IPS-20b (cell line): ENCODE measurements around the gene KLHL29.

Experiments used
- H3K27ac ChIP-seq: one replicate; pipeline ENCODE4 v1.5.1; 2013; ENCODE audit warnings: low read length
- H3K27me3 ChIP-seq: 2 replicates; pipeline ENCODE4 v1.6.1; 2013; ENCODE audit warnings: mild to moderate bottlenecking, low read length, inconsistent platforms; ENCODE audit not compliant: insufficient read depth
- H3K36me3 ChIP-seq: 2 replicates; pipeline ENCODE4 v1.6.1; 2013; ENCODE audit warnings: low read depth, mild to moderate bottlenecking, inconsistent platforms, low read length, moderate library complexity; ENCODE audit not compliant: insufficient read depth
- H3K4me1 ChIP-seq: 2 replicates; pipeline ENCODE4 v1.6.1; 2013; ENCODE audit warnings: mild to moderate bottlenecking, control low read depth, inconsistent platforms, low read length, moderate library complexity; ENCODE audit not compliant: insufficient read depth
- H3K4me3 ChIP-seq: 2 replicates; pipeline ENCODE4 v1.5.1; 2013; ENCODE audit warnings: mild to moderate bottlenecking, low read length, inconsistent platforms
- H3K9ac ChIP-seq: 2 replicates; pipeline ENCODE4 v1.6.1; 2013; ENCODE audit warnings: low read depth, mild to moderate bottlenecking, inconsistent platforms, low read length, moderate library complexity
- H3K9me3 ChIP-seq: 2 replicates; pipeline ENCODE4 v1.6.1; 2013; ENCODE audit warnings: mild to moderate bottlenecking, low read depth, low read length, inconsistent platforms; ENCODE audit not compliant: insufficient read depth

KLHL29 gene

DNA sequence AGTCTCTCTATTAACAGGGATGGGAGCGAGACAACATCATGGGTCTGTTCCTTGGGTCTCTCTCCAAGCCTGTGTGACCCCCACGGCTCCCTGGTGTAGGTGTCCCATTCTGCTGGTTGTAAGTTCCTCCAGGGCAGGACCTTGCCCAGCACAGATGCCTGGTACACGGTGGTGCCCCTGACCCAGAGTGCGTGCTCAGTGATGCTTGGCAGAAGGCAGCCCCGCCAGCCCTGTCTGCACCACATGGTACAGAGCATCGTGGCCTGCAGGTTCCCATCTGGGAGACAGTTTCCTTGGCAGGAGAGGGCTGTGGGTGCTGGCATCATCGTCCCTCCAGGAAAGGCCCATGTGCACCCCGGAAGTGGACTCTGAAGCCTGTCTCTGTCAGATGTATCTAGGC lies 249.0 kb downstream of the KLHL29 start:
- Histone ChIP-seq H3K9me3 (no peaks in the 10 kb centered on the region), H3K4me3 (no peak overlapping the region), H3K27ac (no peak overlapping the region), H3K27me3 (no peaks in the 10 kb centered on the region), H3K9ac (no peak overlapping the region), H3K36me3 (no peaks in the 10 kb centered on the region), H3K4me1 (no peaks in the 10 kb centered on the region)

DNA sequence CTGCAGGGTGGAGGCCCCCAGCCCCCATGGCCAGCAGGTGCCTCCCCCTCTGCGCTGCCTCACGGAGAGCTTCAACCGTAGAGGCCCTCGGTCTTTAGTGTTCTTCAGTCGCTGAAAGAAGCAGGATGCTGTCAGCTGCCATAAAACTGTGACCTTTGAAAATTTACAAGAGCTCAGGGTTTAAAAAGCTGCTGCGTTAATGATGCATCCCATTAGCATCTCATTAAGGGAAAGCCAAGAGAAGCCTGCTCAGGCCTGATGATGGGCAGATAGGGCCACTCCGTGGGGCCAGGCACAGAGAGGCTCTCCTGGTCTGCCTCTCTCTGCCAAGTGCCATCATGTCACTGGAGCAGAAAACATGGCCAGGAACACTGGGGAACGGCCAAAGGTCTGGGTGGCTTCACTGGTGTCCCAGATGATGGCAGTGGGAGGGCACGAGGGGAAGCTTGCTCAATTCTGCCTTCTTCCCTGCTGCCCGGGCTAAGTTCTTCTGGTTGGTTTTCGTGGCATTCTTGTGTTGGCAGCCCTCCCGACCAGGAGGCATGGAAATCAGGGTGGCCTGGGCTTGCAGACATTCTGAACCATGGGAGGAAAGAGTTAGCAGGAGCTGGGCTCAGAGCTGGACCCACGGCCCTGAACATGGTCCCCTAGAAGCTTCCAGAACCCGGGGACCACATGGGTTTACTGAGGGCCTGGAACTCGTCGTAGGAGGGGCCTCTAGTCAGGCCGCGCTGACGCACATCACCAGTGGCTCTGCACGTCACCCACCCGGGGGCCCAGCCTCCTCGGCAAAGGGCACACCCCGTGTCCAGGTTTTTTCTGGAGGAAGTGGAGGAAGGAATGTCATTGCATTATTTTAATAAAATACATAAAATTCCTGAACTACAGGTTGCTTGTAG lies 250.7 kb downstream of the KLHL29 start:
- H3K36me3 ChIP-seq: no peaks in the 10 kb centered on the region
- no peaks in the 10 kb centered on the region for H3K27me3 ChIP-seq
- no peak overlapping the region for H3K9ac ChIP-seq
- H3K27ac ChIP-seq: no peak overlapping the region
- no peaks in the 10 kb centered on the region for H3K4me1 ChIP-seq
- no peak overlapping the region for H3K4me3 ChIP-seq
- H3K9me3 ChIP-seq: no peaks in the 10 kb centered on the region

DNA sequence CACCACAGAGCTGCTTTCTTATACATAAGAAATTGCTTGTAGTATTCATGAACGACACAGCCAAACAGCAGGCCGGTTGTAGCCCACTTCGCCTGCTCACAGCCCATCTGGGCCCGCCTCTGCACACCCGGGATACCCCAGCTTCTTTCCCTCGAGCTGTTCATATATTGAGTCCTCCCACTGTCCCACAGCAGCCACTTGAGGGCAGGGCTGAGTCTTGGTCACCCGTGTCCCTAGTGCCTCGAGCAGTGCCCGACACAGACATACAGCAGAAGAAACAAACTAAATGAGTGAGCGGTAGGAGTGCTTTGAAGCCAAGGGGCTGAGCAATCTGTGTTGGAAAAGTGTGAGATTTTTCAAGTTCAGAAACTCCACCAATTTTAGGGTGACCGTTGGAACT lies 251.4 kb downstream of the KLHL29 start:
- no peak overlapping the region for H3K9ac ChIP-seq
- H3K4me1 ChIP-seq: no peaks in the 10 kb centered on the region
- no peaks in the 10 kb centered on the region for H3K36me3 ChIP-seq
- H3K9me3 ChIP-seq: no peaks in the 10 kb centered on the region
- no peaks in the 10 kb centered on the region for H3K27me3 ChIP-seq
- no peak overlapping the region for H3K27ac ChIP-seq
- H3K4me3 ChIP-seq: no peak overlapping the region

DNA sequence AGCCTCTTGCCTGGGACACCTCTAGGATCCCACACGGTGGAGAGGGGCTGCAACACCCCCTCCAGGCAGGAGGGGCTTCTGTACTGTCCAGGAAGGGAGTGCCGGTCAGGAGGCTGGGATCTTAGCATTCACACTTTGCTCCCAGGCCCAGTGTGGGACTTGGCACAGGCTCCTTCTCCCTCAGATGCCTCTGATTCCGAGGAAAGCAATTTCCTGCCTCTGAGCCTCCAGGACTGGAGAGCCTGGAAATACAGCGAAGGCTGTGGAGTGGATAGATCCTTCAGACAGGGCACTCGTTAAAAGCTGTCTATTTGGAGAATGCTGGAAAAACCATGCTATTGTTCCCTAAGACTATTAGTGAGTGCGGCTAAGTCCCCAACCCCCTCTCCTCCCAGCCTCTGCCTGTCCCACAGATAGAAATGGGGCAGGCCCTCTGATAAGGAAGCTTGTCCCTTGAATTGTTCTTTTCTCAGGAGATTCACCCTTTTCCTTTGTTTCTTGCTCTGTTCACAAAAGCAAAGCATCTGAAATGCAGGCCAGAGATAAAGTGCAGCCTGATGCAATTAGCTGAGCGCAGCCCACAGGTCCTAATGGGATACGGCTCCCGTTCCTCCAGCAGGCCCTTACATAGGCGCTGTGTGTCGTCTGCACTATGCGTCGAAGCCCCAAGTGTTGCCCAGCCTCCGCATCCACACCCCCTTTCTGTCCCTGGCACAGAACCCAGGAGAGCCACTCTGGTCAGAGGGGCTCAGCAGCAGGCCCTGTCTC lies 252.2 kb downstream of the KLHL29 start:
- no peak overlapping the region for H3K9ac ChIP-seq
- H3K9me3 ChIP-seq: no peaks in the 10 kb centered on the region
- H3K27ac ChIP-seq: no peak overlapping the region
- H3K27me3 ChIP-seq: no peaks in the 10 kb centered on the region
- H3K4me1 ChIP-seq: no peaks in the 10 kb centered on the region
- no peaks in the 10 kb centered on the region for H3K36me3 ChIP-seq
- no peak overlapping the region for H3K4me3 ChIP-seq

DNA sequence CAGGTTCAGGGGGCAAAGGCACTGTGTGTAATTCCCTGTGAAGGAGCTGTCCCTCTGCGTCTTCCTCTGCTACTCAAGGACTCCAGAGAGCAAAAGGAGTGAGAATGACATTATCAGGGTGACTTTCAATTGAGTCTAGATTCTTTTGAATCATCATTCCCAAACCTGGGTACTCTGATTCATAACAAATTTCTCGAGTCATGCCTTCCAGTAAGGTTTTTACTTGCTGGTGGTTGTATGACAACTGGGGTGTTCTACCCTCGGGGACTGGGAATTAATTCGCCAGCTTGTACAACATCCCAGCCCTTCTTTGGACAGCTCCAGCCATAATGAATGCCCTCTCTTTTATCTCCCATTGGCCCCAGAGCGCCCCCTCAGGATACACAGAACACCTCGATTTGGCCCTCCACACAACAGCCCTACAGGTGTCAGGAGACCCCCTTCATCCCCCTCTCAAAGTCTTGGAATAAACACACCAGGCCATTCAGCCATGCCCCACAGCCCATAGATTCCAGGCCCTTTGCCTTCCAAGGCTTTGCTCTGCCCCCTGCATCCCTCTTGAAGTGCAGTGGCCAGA lies 254.5 kb downstream of the KLHL29 start:
- no peak overlapping the region for H3K27ac ChIP-seq
- H3K27me3 ChIP-seq: no peaks in the 10 kb centered on the region
- H3K4me3 ChIP-seq: no peak overlapping the region
- H3K36me3 ChIP-seq: no peaks in the 10 kb centered on the region
- no peaks in the 10 kb centered on the region for H3K4me1 ChIP-seq
- peaks cover 7% of the 10 kb centered on the region; the same call in 1 of the 2 replicates for H3K9me3 ChIP-seq
- H3K9ac ChIP-seq: no peak overlapping the region

DNA sequence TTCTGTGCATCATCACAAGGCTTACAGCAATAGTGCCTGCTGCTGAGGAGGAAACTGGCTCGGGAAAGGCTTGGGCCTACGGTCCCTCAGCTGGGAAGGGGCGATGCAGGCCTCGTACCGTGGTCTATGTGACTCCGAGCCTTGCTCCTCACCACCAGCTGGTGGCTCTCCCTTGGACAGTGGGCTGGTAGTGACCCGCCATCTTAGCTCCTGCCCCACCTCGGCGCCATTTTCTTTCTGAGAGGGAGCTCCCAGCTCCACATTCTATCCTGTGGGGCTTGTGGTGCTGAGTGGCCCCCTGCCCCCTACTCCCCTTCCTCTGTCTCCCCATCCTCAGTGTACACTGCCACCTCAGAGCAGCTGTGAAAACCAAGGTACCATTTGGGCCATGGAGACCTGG lies 255.7 kb downstream of the KLHL29 start:
- H3K36me3 ChIP-seq: no peaks in the 10 kb centered on the region
- peaks cover 7% of the 10 kb centered on the region; the same call in 1 of the 2 replicates for H3K9me3 ChIP-seq
- no peak overlapping the region for H3K4me3 ChIP-seq
- H3K27ac ChIP-seq: no peak overlapping the region
- peaks cover 1% of the 10 kb centered on the region; the same call in 1 of the 2 replicates for H3K4me1 ChIP-seq
- H3K27me3 ChIP-seq: no peaks in the 10 kb centered on the region
- H3K9ac ChIP-seq: no peak overlapping the region

DNA sequence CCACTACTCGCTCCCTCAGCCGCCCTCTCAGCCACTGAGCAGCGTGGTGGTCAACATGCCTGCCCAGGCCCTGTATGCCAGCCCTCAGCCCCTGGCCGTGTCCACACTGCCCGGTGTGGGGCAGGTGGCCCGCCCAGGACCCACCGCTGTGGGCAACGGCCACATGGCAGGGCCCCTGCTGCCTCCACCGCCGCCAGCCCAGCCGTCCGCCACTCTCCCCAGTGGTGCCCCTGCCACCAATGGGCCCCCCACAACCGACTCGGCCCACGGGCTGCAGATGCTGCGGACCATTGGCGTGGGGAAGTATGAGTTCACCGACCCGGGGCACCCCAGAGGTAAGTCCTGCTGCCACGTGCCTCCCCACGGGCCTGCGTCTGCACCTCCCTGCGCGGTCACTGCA lies 257.5 kb downstream of the KLHL29 start:
- Histone ChIP-seq H3K27ac (no peak overlapping the region), H3K27me3 (no peaks in the 10 kb centered on the region)

DNA sequence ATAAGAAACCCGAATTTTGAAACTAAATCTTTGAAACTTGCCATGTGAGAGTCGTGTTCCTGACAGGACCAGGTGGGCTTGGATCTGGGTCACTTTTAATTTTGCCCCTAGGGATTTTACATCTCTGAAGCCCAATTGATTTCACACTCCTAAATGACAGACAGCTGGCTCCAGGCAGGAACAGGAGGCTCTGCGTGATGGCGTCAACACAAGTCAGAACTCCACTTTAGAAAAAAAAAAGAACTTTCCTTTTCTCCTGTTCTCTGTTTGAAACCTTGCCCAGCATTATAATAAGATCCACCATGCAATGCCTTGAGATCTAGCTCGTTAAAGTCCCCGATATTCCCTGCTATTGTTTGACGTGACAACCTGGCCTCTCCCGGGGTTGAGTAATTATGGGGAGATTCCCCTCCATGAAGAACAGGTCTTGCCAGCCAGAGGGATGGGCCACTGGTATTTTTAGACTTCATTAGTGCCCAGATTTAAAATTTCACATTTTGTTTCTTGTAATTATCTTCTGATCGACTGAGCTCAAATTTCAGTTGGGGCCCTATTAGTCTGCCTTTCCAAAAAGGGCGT lies 260.3 kb downstream of the KLHL29 start:
- Histone ChIP-seq H3K36me3 (no peaks in the 10 kb centered on the region), H3K4me3 (no peak overlapping the region), H3K9me3 (peaks cover 7% of the 10 kb centered on the region; the same call in 1 of the 2 replicates), H3K27me3 (no peaks in the 10 kb centered on the region), H3K9ac (no peak overlapping the region), H3K4me1 (peaks cover 3% of the 10 kb centered on the region; the same call in 1 of the 2 replicates), H3K27ac (no peak overlapping the region)

More for the DNA sequence above, 257.5 kb downstream of the KLHL29 start:
- Histone ChIP-seq H3K4me1 (peaks cover 3% of the 10 kb centered on the region; the same call in 1 of the 2 replicates), H3K36me3 (no peaks in the 10 kb centered on the region), H3K9me3 (peaks cover 7% of the 10 kb centered on the region; the same call in 1 of the 2 replicates), H3K9ac (no peak overlapping the region), H3K4me3 (no peak overlapping the region)

DNA sequence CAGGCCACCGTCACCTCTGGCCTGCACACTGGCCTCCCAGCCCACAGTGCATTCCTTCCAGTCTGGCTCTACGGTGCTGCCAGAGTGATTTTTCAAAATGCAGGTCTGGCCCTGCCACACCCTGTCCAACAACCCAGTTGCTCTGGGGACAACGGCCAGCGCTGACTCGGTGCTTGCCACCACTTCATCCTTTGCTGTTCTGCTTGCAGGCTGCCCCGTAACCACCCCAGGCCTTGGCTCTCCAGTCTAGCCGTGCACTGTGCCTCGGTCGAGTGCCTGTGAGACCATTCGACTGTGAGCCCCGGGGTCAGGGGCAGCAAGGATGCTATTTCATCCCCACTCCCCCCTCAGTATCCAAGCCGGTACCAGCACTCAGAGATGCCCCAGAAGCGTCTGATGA lies 262.6 kb downstream of the KLHL29 start:
- Histone ChIP-seq H3K9ac (no peak overlapping the region), H3K9me3 (peaks cover 7% of the 10 kb centered on the region; the same call in 1 of the 2 replicates), H3K4me1 (peaks cover 3% of the 10 kb centered on the region; the same call in 1 of the 2 replicates), H3K36me3 (no peaks in the 10 kb centered on the region), H3K27ac (no peak overlapping the region), H3K4me3 (no peak overlapping the region), H3K27me3 (no peaks in the 10 kb centered on the region)

DNA sequence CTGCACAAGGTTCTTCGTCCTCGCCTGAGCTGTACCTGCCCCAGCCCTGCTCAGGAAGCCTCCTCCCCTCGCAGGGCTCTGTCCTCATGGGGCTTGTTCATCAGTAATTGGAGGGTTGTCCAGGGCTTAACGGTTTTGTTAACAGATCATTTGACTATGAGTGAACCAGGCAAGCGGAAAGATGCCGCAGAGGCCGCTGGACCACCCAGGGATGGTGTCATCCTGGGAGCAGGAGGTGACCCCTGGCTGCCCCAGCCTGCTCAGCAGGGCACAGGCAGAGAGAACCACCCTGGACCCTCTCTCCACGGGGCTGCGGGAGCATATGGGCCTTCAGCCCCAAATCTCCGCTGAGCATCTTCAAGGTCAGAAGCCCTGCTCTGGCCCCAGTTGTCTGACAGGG lies 264.3 kb downstream of the KLHL29 start:
- Histone ChIP-seq H3K36me3 (no peaks in the 10 kb centered on the region), H3K9me3 (no peaks in the 10 kb centered on the region), H3K9ac (no peak overlapping the region), H3K4me1 (peaks cover 3% of the 10 kb centered on the region; the same call in 1 of the 2 replicates), H3K4me3 (no peak overlapping the region), H3K27ac (no peak overlapping the region), H3K27me3 (no peaks in the 10 kb centered on the region)

DNA sequence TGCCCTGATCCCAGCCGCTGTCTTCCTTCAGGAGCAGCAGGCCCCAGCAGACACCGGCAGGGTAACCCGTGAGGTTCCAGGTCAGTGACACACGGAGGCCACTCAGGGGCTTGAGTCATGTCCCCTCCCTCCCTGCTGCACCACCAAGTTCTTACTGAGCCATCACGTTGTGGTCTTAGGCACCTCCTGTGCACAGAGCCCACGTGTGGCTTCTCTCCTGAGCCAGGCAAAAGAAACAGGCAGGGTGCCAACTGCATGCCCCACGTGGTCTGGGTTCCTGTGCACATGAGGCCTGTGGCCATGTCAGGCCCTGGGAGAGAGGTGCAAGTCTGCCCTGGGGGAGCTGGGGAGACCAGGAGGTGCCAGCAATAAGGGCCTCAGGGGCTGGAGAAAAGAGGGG lies 264.8 kb downstream of the KLHL29 start:
- Histone ChIP-seq H3K36me3 (no peaks in the 10 kb centered on the region), H3K9ac (no peak overlapping the region), H3K4me3 (no peak overlapping the region), H3K27me3 (no peaks in the 10 kb centered on the region), H3K27ac (no peak overlapping the region), H3K4me1 (peaks cover 3% of the 10 kb centered on the region; the same call in 1 of the 2 replicates), H3K9me3 (no peaks in the 10 kb centered on the region)
